HepG2 (cell line): Measurements from ENCODE around the gene GPC6. TPM values are rescaled to one million over a fixed set of nuclear protein-coding genes. Genes with fewer than 3 reads are reported as not detected.
A peak's percentile ranks its signal among the peaks of the same experiment; 100 is the strongest.

ENCODE experiments used
- CREB3 ChIP-seq: sonication (generic); formaldehyde crosslinking; IDR thresholded peaks from 2 replicates; pipeline ENCODE4 v1.5.0; 2020; ENCODE audit warnings: missing genetic modification reagents
- DNMT3B ChIP-seq: conservative IDR thresholded peaks from 2 replicates; pipeline ENCODE4 v1.6.1; 2016; ENCODE audit warnings: missing biosample characterization, control low read depth
- GPN1 ChIP-seq: sonication (generic); formaldehyde crosslinking; IDR thresholded peaks from 2 replicates; pipeline ENCODE4 v1.5.1; 2020; ENCODE audit warnings: missing genetic modification reagents, borderline replicate concordance
- HMG20A ChIP-seq: IDR thresholded peaks from 2 replicates; pipeline ENCODE4 v1.6.1; 2016; ENCODE audit warnings: borderline replicate concordance
- KDM3A ChIP-seq: IDR thresholded peaks from 2 replicates; pipeline ENCODE4 v1.6.1; 2018; ENCODE audit warnings: low read depth, missing compliant biosample characterization
- LCORL ChIP-seq, 2 experiments: fragments of 450-650 bp in 1 of 2; sonication (generic) in 1 of 2; formaldehyde crosslinking in 1 of 2; IDR thresholded peaks; 2 replicates each; pipeline versions ENCODE4 v1.5.0 to v1.6.1; 2017 to 2020; ENCODE audit warnings: antibody characterized with exemption in 1 of 2, missing genetic modification reagents in 1 of 2
- MED1 ChIP-seq: sonication (generic); formaldehyde crosslinking; IDR thresholded peaks from 2 replicates; pipeline ENCODE4 v1.4.0; 2020; ENCODE audit warnings: missing genetic modification reagents
- PHF21A ChIP-seq: sonication (generic); formaldehyde crosslinking; IDR thresholded peaks from 2 replicates; pipeline ENCODE4 v1.5.0; 2020; ENCODE audit warnings: mild to moderate bottlenecking, missing genetic modification reagents
- POGZ ChIP-seq: sonication (generic); formaldehyde crosslinking; IDR thresholded peaks from 2 replicates; pipeline ENCODE4 v1.4.0; 2020; ENCODE audit warnings: mild to moderate bottlenecking, missing genetic modification reagents
- PTBP1 ChIP-seq: fragments of 200-400 bp; formaldehyde crosslinking; IDR thresholded peaks from 2 replicates; pipeline ENCODE4 v1.6.1; 2018; ENCODE audit warnings: low read length, low read depth; ENCODE audit not compliant: poor library complexity, severe bottlenecking
- SP4 ChIP-seq: sonication (generic); formaldehyde crosslinking; IDR thresholded peaks from 2 replicates; pipeline ENCODE4 v1.8.1; 2023; ENCODE audit warnings: mild to moderate bottlenecking, missing genetic modification reagents
- SRF ChIP-seq: IDR thresholded peaks from 2 replicates; pipeline ENCODE4 v1.6.1; 2011; ENCODE audit warnings: mild to moderate bottlenecking, low read depth, low read length, moderate library complexity
- ZKSCAN5 ChIP-seq: sonication (generic); formaldehyde crosslinking; IDR thresholded peaks from 2 replicates; pipeline ENCODE4 v1.5.1; 2020; ENCODE audit warnings: mild to moderate bottlenecking, missing genetic modification reagents
- ZNF512B ChIP-seq: sonication (generic); formaldehyde crosslinking; IDR thresholded peaks from 2 replicates; pipeline ENCODE4 v1.5.1; 2020; ENCODE audit warnings: missing genetic modification reagents, mild to moderate bottlenecking, borderline replicate concordance
- ZNF609 ChIP-seq: sonication (generic); formaldehyde crosslinking; IDR thresholded peaks from 2 replicates; pipeline ENCODE4 v1.4.0; 2020; ENCODE audit warnings: mild to moderate bottlenecking, missing genetic modification reagents, borderline replicate concordance
- ZNF615 ChIP-seq: sonication (generic); formaldehyde crosslinking; IDR thresholded peaks from 2 replicates; pipeline ENCODE4 v1.5.0; 2020; ENCODE audit warnings: mild to moderate bottlenecking, missing genetic modification reagents, borderline replicate concordance
- ZNF740 ChIP-seq: sonication (generic); formaldehyde crosslinking; IDR thresholded peaks from 2 replicates; pipeline ENCODE4 v1.4.0; 2020; ENCODE audit warnings: missing genetic modification reagents
- ZNF790 ChIP-seq: sonication (generic); formaldehyde crosslinking; IDR thresholded peaks from 2 replicates; pipeline ENCODE4 v1.8.0; 2022; ENCODE audit warnings: missing genetic modification reagents, mild to moderate bottlenecking, borderline replicate concordance
- ZNF792 ChIP-seq: IDR thresholded peaks from 2 replicates; pipeline ENCODE4 v1.6.1; 2016
- polyA plus RNA-seq, 8 experiments: library from polyadenylated mRNA; depleted of rRNA in 3 of 8; stranded (reverse) in 7 of 8; unstranded in 1 of 8; fragments of >200 nt; fragmentation: Illumina TruSeq in 4 of 8; extraction: Trizol in 4 of 8; gene quantifications; 2 replicates each; pipeline versions ENCODE4 v1.2.1 to v1.2.3, GENCODE V29; 2011 to 2016; ENCODE audit warnings: low read depth in 4 of 8, missing spikeins in 1 of 8, mixed read lengths in 1 of 8; ENCODE audit not compliant: insufficient read depth in 1 of 8
- total RNA-seq, 5 experiments: library from RNA; depleted of rRNA; stranded (reverse); fragments of >200 nt; fragmentation: Illumina TruSeq; extraction: Trizol; gene quantifications; 2 replicates each; pipeline ENCODE4 v1.2.3, GENCODE V29; 2016; ENCODE audit warnings: low read depth in 1 of 5
- TF ChIP-seq, protein P1 (sequence below): sonication (generic); formaldehyde crosslinking; IDR thresholded peaks from 2 replicates; pipeline ENCODE4 v1.5.1; 2020; ENCODE audit warnings: missing genetic modification reagents, mild to moderate bottlenecking, borderline replicate concordance

Gene GPC6
- total and polyA plus RNA-seq, 2 of the 13 experiments (the other 11 are each of a cell fraction or from before 2014, with no cell fraction given): 24.5 to 33.9 TPM

GRCh38 chr13:93224535-93224934, 2.1 kb upstream of the GPC6 start (continued):
- peak; percentile 96 for TF ChIP-seq ZNF609 (CRISPR knock-in tag)
- TF ChIP-seq CREB3 (CRISPR knock-in tag): 0 out of 2 replicates have a peak, but pooled peaks have one; percentile 62
- TF ChIP-seq ZNF740 (CRISPR knock-in tag): no peak
- TF ChIP-seq SP4 (CRISPR knock-in tag): no peak
- peak; percentile 99 for TF ChIP-seq HMG20A (CRISPR knock-in tag)
- TF ChIP-seq ZNF615 (CRISPR knock-in tag): peak; percentile 85; the same call in 1 of the 2 replicates
- peak; percentile 95 for TF ChIP-seq MED1 (CRISPR knock-in tag)
- TF ChIP-seq, protein P1, sequence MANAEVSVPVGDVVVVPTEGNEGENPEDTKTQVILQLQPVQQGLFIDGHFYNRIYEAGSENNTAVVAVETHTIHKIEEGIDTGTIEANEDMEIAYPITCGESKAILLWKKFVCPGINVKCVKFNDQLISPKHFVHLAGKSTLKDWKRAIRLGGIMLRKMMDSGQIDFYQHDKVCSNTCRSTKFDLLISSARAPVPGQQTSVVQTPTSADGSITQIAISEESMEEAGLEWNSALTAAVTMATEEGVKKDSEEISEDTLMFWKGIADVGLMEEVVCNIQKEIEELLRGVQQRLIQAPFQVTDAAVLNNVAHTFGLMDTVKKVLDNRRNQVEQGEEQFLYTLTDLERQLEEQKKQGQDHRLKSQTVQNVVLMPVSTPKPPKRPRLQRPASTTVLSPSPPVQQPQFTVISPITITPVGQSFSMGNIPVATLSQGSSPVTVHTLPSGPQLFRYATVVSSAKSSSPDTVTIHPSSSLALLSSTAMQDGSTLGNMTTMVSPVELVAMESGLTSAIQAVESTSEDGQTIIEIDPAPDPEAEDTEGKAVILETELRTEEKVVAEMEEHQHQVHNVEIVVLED (CRISPR knock-in tag): no peak
- peak; percentile 87; the same call in 1 of the 2 replicates for TF ChIP-seq ZNF512B (CRISPR knock-in tag)
- TF ChIP-seq ZNF792 (CRISPR knock-in tag): peak; percentile 91
- no peak for TF ChIP-seq GPN1 (CRISPR knock-in tag)
- peak; percentile 93; the same call in 1 of the 2 replicates for TF ChIP-seq DNMT3B (CRISPR knock-in tag)
- TF ChIP-seq LCORL (IDR thresholded peaks at IDR 0.05): peak; percentile 53; the same call in 1 of the 2 replicates
- peak; percentile 75 for TF ChIP-seq LCORL (CRISPR knock-in tag; IDR thresholded peaks at IDR 0.05)
- TF ChIP-seq SRF: no peak
- no peak for TF ChIP-seq ZNF790 (CRISPR knock-in tag)
- TF ChIP-seq PTBP1: no peak
- peak; percentile 97 for TF ChIP-seq POGZ
- peak; percentile 98 for TF ChIP-seq KDM3A (CRISPR knock-in tag)
- no peak for TF ChIP-seq ZKSCAN5 (CRISPR knock-in tag)
- TF ChIP-seq PHF21A (CRISPR knock-in tag): peak; percentile 94
